Measurements from ENCODE around the gene EMC10.
"Not testable (repeated sequence)": the region's sequence is repeated elsewhere in the genome, so short reads cannot be mapped to it uniquely, and the experiment has no call there.

The EMC10 gene

DNA sequence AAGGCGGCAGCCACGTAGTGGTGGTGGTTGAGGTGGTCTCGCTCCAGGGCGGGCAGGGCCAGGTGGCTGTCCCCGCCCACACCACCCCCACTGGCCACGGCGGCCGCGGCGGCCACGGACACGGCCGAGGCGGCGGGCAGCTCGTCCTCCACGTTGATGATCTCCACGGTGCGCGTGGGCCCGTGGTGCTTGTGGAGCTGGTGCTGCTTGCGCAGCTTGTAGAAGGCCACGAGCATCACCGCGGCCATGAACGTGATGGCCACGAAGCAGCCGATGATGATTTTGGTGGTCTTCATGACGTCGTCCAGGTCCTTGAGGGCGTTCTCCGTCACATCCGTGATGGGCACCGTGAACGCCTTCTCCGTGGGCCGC, 41.4 kb downstream of the EMC10 start:
- no peak for DNase-seq

DNA sequence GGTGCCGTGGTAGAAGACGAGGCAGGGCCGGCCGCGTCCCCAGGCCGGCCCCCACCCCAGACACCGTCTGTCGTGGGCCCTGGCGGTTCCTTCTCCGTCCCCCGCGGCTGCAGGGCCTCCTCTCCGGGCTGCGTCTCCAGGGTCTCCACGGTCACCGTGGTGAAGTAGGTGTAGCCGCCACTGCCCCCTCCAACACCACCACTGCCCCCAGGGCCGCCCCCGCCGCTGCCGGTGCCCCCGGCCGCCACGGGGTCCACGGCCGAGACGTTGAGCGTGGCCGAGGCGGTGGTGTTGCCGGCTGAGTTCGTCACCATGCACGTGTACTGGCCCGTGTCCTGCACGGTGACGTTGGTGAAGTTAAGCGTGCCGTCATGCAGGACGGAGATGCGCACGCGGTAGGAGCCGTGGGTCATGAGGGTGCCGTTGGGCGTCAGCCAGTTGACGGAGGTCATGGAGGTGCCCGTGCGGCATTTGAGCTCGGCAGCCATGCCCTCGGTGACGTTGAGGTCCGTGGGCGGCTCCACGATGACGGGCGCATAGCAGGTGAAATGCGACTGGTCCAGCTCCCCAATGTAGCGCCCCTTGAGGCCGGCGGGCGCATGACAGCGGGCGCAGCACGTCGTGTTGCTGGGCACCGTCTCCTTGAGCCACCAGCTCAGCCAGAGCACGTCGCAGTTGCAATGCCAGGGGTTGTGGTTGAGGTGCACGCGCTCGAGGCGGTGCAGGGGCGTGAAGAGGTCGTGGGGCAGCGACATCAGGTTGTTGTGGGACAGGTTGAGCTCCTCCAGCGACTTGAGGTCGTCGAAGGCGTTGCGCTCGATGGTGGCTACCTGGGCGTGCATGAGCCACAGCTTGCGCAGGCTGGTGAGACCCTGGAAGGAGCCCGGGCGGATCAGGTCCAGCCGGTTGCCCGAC, 42.0 kb downstream of the EMC10 start:
- no peak for DNase-seq

DNA sequence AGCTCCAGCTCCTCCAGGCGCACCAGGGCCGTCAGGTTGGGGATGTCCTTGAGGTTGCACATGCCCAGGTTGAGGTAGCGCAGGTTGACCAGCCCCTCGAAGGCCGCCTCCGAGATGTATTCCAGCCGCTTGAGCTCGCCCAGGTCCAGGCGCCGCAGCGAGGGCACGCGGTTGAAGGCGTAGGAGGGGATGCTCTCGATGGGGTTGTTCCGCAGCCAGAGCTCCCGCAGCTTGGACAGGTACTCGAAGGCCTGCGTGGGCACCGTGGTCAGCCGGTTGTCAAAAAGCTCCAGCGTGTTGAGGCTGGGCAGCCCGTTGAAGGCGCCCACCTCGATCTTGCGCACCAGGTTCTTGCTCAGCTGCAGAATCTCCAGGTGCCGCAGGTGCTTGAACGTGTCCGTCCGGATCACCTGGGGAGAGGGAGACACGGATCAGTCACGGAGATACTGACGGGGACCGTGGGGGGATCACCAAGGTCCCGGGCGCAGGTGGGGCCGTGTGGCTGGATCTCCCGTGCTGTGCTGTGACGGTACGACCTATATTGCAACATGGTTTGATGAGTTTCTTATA, 42.8 kb downstream of the EMC10 start:
- no peak for DNase-seq

- no peak for DNase-seq
Measured at GRCh38 chr19:50520822-50521465, 44.6 kb downstream of the EMC10 start.

GRCh38 chr19:50522881-50523280, 46.6 kb downstream of the EMC10 start:
- no peak for DNase-seq

DNA sequence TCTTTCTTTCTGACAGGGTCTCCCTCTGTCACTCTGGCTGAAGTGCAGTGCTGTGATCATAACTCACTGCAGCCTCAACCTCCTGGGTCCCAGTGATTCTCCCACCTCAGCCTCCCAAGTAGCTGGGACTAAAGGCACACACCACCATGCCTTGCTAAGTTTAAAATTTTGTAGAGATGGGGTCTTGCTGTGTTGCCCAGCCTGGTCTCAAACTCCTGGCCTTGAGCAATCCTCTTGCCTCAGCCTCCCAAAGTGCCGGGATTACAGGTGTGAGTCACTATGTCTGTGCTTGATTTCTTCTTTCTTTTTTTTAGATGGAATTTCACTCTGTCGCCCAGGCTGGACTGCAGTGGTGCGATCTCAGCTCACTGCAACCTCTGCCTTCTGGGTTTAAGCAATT, 51.7 kb downstream of the EMC10 start:
- not testable (repeated sequence) for DNase-seq

DNA sequence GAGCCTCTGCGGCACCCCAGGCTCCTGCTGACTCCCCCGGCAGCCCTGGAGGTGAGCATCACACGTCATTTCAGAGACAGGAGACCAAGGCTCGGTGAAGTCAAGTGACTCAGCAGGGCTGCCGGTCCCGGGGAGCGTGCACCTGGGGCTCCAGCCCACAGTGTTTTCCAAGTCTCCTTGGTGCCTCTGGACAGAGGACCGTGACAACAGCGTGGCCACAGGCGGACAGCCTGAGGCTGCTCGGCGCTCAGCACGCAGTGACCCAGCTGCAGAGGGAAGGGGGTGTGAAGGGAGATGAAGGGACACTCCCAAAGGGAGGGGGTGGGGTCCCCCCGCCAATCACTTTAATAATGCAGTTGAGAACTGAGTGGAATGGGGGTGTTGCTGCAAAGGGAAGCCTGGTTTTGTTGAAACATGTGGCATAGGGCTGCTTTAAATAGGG, 54.9 kb downstream of the EMC10 start:
- no peak for DNase-seq

DNA sequence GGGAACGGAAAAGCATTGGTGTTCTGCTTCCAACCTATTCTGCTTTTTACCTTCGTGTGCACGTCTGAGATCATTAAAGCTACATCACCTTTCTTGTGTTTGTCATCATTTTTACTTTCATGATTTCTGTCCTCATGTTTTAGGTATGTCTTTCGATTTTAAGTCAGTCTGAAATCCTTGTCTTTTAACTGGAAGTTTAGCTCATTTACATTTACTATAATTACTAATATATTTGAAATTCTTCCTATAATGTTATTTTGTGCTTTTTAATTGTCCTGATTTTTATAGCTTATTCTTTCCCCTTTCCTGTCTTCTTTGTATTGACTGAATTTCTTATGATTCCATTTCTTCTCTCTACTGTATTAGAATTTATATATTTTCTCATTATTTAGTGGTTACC, 56.6 kb downstream of the EMC10 start:
- no peak for DNase-seq

GRCh38 chr19:50534478-50534877, 58.2 kb downstream of the EMC10 start:
- DNase-seq, result no peak

DNA sequence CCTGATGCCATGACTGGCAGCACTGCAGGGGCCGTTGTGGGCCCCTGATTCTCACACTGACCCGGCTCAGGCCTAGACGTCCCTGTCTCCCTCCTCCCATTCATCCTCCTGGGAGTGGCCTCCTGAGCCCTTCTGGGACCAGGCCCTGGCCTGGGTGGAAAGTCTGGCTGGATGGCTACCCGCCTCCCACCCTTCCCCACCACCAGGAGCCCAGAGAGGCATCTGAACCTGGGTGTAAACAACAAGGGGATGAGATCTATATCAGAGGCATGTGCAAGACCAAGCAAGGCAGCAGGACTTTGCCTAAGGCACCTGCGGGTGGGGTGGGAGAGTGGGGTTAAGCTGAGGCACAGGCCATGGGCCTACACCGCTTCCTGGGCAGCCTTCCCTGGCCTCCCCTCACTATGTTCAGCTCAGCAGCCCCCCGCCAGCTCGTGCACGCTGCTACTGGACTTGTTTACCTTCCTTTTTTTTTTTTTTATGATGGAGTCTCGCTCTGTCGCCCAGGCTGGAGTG, 59.4 kb downstream of the EMC10 start:
- no peak for DNase-seq

- DNase-seq, result no peak
Measured at GRCh38 chr19:50536662-50537305, 60.5 kb downstream of the EMC10 start.

DNA sequence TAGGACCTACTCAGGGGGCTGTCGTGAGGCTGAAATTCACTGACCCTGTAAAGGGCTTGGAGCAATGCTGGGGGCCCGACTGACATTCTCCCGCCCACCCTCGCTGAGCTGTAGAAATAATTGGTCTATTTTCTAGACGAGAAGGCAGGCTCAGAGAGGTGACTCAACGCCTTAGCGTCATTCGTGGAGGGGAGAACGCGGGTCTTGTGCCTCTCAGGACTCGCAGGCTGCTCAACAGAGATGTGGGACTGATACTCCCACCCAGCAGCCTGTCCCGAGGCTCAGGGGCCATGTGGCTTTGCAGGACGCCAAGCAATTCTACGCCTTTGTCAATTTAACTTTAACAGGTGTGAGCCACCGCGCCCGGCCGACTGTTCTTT, 61.0 kb downstream of the EMC10 start:
- DNase-seq, result no peak

- no peak for DNase-seq
Measured at GRCh38 chr19:50537769-50538230, 61.5 kb downstream of the EMC10 start.
